ENCODE results near the gene PRDX2. TPM values are rescaled to one million over a fixed set of nuclear protein-coding genes. Genes with fewer than 3 reads are reported as not detected.

PRDX2 gene
- 244 and 259 TPM in 2 replicates for total RNA-seq

GRCh38 chr19:12801466-12802266, at the start of gene PRDX2, which contains the start of gene THSD8:
PRDX2 (minus strand) TSS chr19:12801800; CDS start chr19:12801261, 539 bp downstream.
THSD8 (plus strand) TSS chr19:12802069; CDS start chr19:12802072, 3 bp downstream.

GRCh38 chr19:12838182-12838885, 36.7 kb upstream of the PRDX2 start, which contains the start of gene MAST1:
MAST1 (plus strand) TSS chr19:12838515; CDS start chr19:12838573, 58 bp downstream.

GRCh38 chr19:12834566-12834943, 33.0 kb upstream of the PRDX2 start, which contains the start of gene RTBDN:
RTBDN (minus strand) TSS chr19:12834579; CDS start chr19:12829979, 4,600 bp downstream.

GRCh38 chr19:12806242-12807081, 4.9 kb upstream of the PRDX2 start, which contains the start of gene RNASEH2A:
RNASEH2A (plus strand) TSS chr19:12806584; CDS start chr19:12806674, 90 bp downstream.

GRCh38 chr19:12791345-12792050, 10.1 kb downstream of the PRDX2 start, which contains the start of gene JUNB:
JUNB (plus strand) TSS chr19:12791486; CDS start chr19:12791772, 286 bp downstream.

GRCh38 chr19:12774588-12775555, 26.7 kb downstream of the PRDX2 start, which contains the start of gene HOOK2:
HOOK2 (minus strand) TSS chr19:12775552; CDS start chr19:12775449, 103 bp downstream.

GRCh38 chr19:12751635-12752034, 50.0 kb downstream of the PRDX2 start, which contains the start of gene BEST2:
BEST2 (plus strand) TSS chr19:12751791; CDS start chr19:12752593, 802 bp downstream.

Other genes with a start within 250 kb of the PRDX2 start
- 7.7 and 8.9 TPM in 2 replicates for gene ZNF490, start 191.0 kb downstream of the PRDX2 start, total RNA-seq
- gene ZNF791, start 190.9 kb downstream of the PRDX2 start, total RNA-seq, result 11.2 and 14.1 TPM in 2 replicates
- 20.9 and 24.9 TPM in 2 replicates for gene MAN2B1, start 135.1 kb downstream of the PRDX2 start, total RNA-seq
- 8.8 and 11.3 TPM in 2 replicates for gene WDR83, start 135.0 kb downstream of the PRDX2 start, total RNA-seq
- gene DHPS, start 119.9 kb downstream of the PRDX2 start, total RNA-seq, result 55.9 and 65.4 TPM in 2 replicates
- not detected in 2 replicates for gene GNG14, start 113.8 kb downstream of the PRDX2 start, total RNA-seq
- 4.3 and 4.6 TPM in 2 replicates for gene FBXW9, start 105.2 kb downstream of the PRDX2 start, total RNA-seq
- gene TNPO2, start 77.9 kb downstream of the PRDX2 start, total RNA-seq, result 19.8 and 27.3 TPM in 2 replicates
- gene TRIR, start 67.1 kb downstream of the PRDX2 start, total RNA-seq, result 140 and 192 TPM in 2 replicates
- 101 and 118 TPM in 2 replicates for gene GET3, start 64.3 kb downstream of the PRDX2 start, total RNA-seq
- not detected in 2 replicates for gene BEST2, start 50.0 kb downstream of the PRDX2 start, total RNA-seq
- gene HOOK2, start 26.2 kb downstream of the PRDX2 start, total RNA-seq, result 15.8 and 21.2 TPM in 2 replicates
- 61.4 and 83.8 TPM in 2 replicates for gene JUNB, start 10.3 kb downstream of the PRDX2 start, total RNA-seq
- gene THSD8, start 269 bp upstream of the PRDX2 start, total RNA-seq, result 0.46 TPM in 1 of 2 replicates, not detected in the other
- gene RNASEH2A, start 4.8 kb upstream of the PRDX2 start, total RNA-seq, result 6.5 and 7.3 TPM in 2 replicates
- gene RTBDN, start 32.8 kb upstream of the PRDX2 start, total RNA-seq, result not detected in 2 replicates
- 0.18 and 0.28 TPM in 2 replicates for gene MAST1, start 36.7 kb upstream of the PRDX2 start, total RNA-seq
- gene DNASE2, start 79.6 kb upstream of the PRDX2 start, total RNA-seq, result 30.4 and 35.7 TPM in 2 replicates
- 0.09 TPM in 1 of 2 replicates, not detected in the other for gene KLF1, start 85.4 kb upstream of the PRDX2 start, total RNA-seq
- 15.4 and 17.2 TPM in 2 replicates for gene GCDH, start 89.4 kb upstream of the PRDX2 start, total RNA-seq
- 0.14 TPM in 1 of 2 replicates, not detected in the other for gene SYCE2, start 117.5 kb upstream of the PRDX2 start, total RNA-seq
- 42.1 and 52.3 TPM in 2 replicates for gene FARSA, start 131.9 kb upstream of the PRDX2 start, total RNA-seq
- 2,199 and 2,490 TPM in 2 replicates for gene CALR, start 136.8 kb upstream of the PRDX2 start, total RNA-seq
- 43.9 and 64.8 TPM in 2 replicates for gene RAD23A, start 144.1 kb upstream of the PRDX2 start, total RNA-seq
- 25.8 and 30.0 TPM in 2 replicates for gene GADD45GIP1, start 155.4 kb upstream of the PRDX2 start, total RNA-seq
- not detected in 2 replicates for gene DAND5, start 167.8 kb upstream of the PRDX2 start, total RNA-seq
- 36.8 and 44.9 TPM in 2 replicates for gene NFIX, start 193.7 kb upstream of the PRDX2 start, total RNA-seq

All from smooth muscle cell of bladder (primary cell).